ENCODE measurements around the gene USP30.

DNA sequence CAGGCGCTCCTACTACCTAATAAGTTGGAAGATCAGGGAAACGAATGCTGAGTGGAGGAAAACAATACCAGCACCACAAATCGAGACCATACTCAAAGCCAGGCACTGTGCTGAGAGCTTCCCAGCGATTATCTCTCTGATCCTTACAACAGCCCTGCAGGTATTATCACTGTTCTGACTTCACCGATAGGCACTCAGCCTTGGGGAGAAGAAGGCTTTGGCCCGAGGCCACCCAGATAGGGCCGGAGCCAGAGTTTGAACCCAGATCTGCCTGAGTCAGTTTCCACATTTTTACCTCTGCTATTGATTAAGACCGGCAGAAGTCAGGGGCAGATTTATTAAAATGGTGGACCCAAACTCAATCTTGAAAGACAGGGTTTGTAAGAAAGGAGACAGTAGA lies 36.4 kb upstream of the USP30 start:
- TF ChIP-seq, protein P1, sequence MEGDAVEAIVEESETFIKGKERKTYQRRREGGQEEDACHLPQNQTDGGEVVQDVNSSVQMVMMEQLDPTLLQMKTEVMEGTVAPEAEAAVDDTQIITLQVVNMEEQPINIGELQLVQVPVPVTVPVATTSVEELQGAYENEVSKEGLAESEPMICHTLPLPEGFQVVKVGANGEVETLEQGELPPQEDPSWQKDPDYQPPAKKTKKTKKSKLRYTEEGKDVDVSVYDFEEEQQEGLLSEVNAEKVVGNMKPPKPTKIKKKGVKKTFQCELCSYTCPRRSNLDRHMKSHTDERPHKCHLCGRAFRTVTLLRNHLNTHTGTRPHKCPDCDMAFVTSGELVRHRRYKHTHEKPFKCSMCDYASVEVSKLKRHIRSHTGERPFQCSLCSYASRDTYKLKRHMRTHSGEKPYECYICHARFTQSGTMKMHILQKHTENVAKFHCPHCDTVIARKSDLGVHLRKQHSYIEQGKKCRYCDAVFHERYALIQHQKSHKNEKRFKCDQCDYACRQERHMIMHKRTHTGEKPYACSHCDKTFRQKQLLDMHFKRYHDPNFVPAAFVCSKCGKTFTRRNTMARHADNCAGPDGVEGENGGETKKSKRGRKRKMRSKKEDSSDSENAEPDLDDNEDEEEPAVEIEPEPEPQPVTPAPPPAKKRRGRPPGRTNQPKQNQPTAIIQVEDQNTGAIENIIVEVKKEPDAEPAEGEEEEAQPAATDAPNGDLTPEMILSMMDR (IDR thresholded peaks at IDR 0.05) = no peak
- no peak for TF ChIP-seq POLR2AphosphoS5 (IDR thresholded peaks at IDR 0.05)
